Lower lobe of right lung (tissue), 2 donors: Measurements from ENCODE around the gene UQCRC1. TPM values are rescaled to one million over a fixed set of nuclear protein-coding genes. Genes with fewer than 3 reads are reported as not detected.

Experiments used
- ATAC-seq, 2 donors: fragments of 200-7000 bp; cut with Tn5 transposase; one replicate each; pipeline ENCODE4 v1.9.1; 2020 to 2022; ENCODE audit warnings: mild to moderate bottlenecking in 2 of 2, moderate library complexity in 2 of 2
- DNase-seq: peaks from one replicate; pipeline ENCODE4 v3.0.0-alpha.2; 2020
- H3K27ac ChIP-seq: fragments of 200-600 bp; one replicate; pipeline ENCODE4 v1.8.0; 2022
- H3K27me3 ChIP-seq: fragments of 200-600 bp; one replicate; pipeline ENCODE4 v1.8.0; 2022; ENCODE audit warnings: low read depth
- H3K36me3 ChIP-seq: fragments of 200-600 bp; one replicate; pipeline ENCODE4 v1.8.0; 2022; ENCODE audit warnings: mild to moderate bottlenecking
- H3K4me1 ChIP-seq: fragments of 200-600 bp; one replicate; pipeline ENCODE4 v1.8.0; 2022
- H3K4me3 ChIP-seq: fragments of 200-600 bp; one replicate; pipeline ENCODE4 v1.8.0; 2022; ENCODE audit warnings: mild to moderate bottlenecking
- H3K9me3 ChIP-seq: fragments of 200-600 bp; one replicate; pipeline ENCODE4 v1.8.0; 2022
- CTCF ChIP-seq: fragments of 200-600 bp; IDR thresholded peaks from one replicate; pipeline ENCODE4 v1.8.0; 2022; ENCODE audit warnings: antibody characterized with exemption, mild to moderate bottlenecking
- intact Hi-C: fragments of 100-400 bp; cut with DNase I; formaldehyde crosslinking; loops from one replicate; pipeline ENCODE4 v1.11.0; 2022
- total RNA-seq: library from RNA; stranded (reverse); fragmentation: NEBNext Ultra II Directional; extraction: Animal tissue kit (Norgen Biotek cat#: 25700); gene quantifications from one replicate; pipeline ENCODE4 v1.2.1, GENCODE V29; 2021
- donor health status: DM: no; HTN: yes; CAD: no; lungs with severe emphysema.

The UQCRC1 gene
- total RNA-seq, 1 donor from 2014 or later = 121 TPM

GRCh38 chr3:48593337-48593736 is 16.1 kb downstream of the UQCRC1 start:
- DNase-seq (no peak), ATAC-seq (no peak)
- Histone ChIP-seq H3K9me3 (no peaks in the 10 kb centered on the region), H3K4me3 (no peak overlapping the region), H3K27me3 (peaks cover 23% of the 10 kb centered on the region), H3K27ac (no peak overlapping the region), H3K4me1 (no peaks in the 10 kb centered on the region), H3K36me3 (peaks cover 10% of the 10 kb centered on the region)
- intact Hi-C loops = no loop called here
- TF ChIP-seq CTCF = no peak

DNA sequence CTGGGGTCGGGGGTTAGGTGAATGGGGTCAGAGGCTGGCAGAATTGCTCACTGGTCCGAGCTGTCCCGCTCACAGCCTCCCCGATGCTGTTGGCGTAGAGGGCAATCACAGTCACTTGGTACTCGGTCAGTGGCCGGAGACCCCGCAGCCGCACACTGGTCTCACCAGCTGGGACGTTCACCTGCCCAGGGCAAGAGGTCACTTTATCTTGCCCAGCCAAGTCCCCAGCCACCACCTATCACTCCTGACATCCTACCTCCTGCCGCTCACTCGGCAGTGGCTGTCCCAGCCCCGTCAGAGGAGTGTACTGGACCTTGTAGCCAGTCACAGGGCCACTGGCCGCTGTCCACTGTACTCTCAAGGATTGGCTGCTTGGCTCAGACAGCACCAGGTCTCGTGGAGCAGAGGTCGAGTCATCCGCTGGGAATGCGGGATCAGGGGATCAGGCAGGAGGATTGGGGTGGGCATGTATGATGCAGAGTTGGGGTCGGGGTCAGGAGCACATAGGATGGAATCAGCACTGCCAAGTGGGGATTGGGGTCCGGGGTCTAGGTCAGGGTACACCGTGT is 16.8 kb downstream of the UQCRC1 start:
- H3K27me3 ChIP-seq = peaks cover 23% of the 10 kb centered on the region
- DNase-seq = no peak
- no peaks in the 10 kb centered on the region for H3K9me3 ChIP-seq
- intact Hi-C loops = no loop called here
- H3K4me1 ChIP-seq = no peaks in the 10 kb centered on the region
- no peak for TF ChIP-seq CTCF
- no peak overlapping the region for H3K4me3 ChIP-seq
- ATAC-seq = no peak
- H3K27ac ChIP-seq = no peak overlapping the region
- peaks cover 2% of the 10 kb centered on the region for H3K36me3 ChIP-seq

DNA sequence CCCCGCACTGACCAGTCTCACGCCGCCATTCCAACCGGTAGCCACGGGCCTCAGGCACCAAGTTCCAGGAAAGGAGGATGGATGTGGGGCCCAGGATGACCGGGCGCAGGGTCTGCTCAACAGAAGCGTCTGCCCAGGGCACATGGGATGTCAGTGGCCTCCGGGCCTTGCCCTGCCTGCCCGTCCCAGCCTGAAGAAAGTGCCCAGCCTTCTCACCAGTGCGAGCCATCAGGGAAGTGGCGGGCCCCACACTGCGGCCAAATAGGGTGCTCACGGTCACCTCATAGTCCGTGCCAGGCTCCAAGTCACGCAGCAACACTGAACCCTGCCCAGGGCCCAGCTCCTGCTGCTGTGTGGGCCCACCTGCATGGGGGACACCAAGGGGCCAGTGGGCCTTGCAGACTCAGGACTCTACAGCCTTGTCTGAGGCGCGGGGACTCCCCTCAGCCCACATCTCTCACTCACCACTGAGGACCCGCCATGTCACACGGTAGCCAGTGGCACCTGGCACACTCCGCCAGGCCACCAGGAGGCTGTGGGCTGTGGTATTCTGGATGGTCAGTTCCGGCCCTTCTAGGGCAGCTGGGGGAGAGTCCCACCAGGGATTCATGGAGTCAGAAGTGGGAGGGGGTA is 17.4 kb downstream of the UQCRC1 start:
- H3K27ac ChIP-seq = no peak overlapping the region
- DNase-seq = no peak
- intact Hi-C loops = no loop called here
- H3K36me3 ChIP-seq = no peaks in the 10 kb centered on the region
- peaks cover 23% of the 10 kb centered on the region for H3K27me3 ChIP-seq
- no peak for TF ChIP-seq CTCF
- no peak for ATAC-seq
- H3K4me3 ChIP-seq = no peak overlapping the region
- no peaks in the 10 kb centered on the region for H3K4me1 ChIP-seq
- H3K9me3 ChIP-seq = no peaks in the 10 kb centered on the region

DNA sequence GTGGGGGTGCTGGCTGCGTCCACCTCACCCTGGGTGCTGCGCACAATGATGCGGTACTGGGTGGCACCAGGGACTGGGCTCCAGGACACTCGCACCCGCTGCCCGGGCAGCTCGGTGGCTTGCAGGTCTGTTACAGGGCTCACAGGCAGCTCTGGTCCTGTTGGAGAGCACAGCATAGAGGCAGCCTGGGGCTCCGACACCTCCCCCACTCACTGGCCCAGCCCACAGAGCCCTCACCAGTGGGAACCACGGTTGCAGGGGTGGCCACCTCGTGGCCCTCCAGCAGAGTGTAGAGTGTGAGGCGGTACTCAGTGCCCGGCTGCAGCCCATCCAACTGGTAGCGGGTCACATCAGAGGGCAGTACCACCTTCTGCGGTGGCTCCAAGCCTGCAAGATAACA is 18.0 kb downstream of the UQCRC1 start:
- Histone ChIP-seq H3K27ac (no peak overlapping the region), H3K4me1 (no peaks in the 10 kb centered on the region), H3K9me3 (no peaks in the 10 kb centered on the region), H3K36me3 (no peaks in the 10 kb centered on the region), H3K4me3 (no peak overlapping the region), H3K27me3 (peaks cover 23% of the 10 kb centered on the region)
- TF ChIP-seq CTCF = no peak
- no peak for DNase-seq
- intact Hi-C loops = no loop called here
- ATAC-seq = no peak

- Histone ChIP-seq H3K27ac (no peak overlapping the region), H3K4me1 (no peaks in the 10 kb centered on the region), H3K4me3 (no peak overlapping the region), H3K9me3 (no peaks in the 10 kb centered on the region), H3K27me3 (peaks cover 5% of the 10 kb centered on the region), H3K36me3 (no peaks in the 10 kb centered on the region)
- DNase-seq (no peak), ATAC-seq (no peak)
- intact Hi-C loops = no loop called here
- TF ChIP-seq CTCF = no peak
Observed at GRCh38 chr3:48588230-48588629, 21.2 kb downstream of the UQCRC1 start.
